Stimulated activated CD4-positive, alpha-beta T cell treated with anti-CD3 and anti-CD28 coated beads, Interleukin-12 subunit alpha, Interleukin-12 subunit beta, amount 100 ng/mL, for 4 hours (primary cell): ENCODE measurements around the gene GGA1.
"Not testable (repeated sequence)": the region's sequence is repeated elsewhere in the genome, so short reads cannot be mapped to it uniquely, and the experiment has no call there.

ENCODE experiments used
- DNase-seq: peaks from one replicate; pipeline ENCODE4 v3.0.0-alpha.2; 2020

GGA1 gene

DNA sequence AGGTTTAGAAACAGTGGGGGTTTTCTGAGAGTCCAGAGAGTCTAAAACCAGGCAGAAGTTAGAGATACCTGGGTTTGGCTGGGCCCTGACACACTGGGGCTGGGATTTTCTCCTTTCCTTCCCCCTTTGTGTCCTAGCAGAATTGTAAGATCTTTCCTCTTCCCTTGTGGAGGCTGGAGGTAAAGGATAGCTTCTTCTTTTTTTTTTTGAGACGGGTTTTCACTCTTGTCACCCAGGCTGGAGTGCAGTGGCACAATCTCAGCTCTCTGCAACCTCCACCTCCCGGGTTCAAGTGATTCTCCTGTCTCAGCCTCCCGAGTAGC is 1.5 kb downstream of the GGA1 start:
- not testable (repeated sequence) for DNase-seq

DNA sequence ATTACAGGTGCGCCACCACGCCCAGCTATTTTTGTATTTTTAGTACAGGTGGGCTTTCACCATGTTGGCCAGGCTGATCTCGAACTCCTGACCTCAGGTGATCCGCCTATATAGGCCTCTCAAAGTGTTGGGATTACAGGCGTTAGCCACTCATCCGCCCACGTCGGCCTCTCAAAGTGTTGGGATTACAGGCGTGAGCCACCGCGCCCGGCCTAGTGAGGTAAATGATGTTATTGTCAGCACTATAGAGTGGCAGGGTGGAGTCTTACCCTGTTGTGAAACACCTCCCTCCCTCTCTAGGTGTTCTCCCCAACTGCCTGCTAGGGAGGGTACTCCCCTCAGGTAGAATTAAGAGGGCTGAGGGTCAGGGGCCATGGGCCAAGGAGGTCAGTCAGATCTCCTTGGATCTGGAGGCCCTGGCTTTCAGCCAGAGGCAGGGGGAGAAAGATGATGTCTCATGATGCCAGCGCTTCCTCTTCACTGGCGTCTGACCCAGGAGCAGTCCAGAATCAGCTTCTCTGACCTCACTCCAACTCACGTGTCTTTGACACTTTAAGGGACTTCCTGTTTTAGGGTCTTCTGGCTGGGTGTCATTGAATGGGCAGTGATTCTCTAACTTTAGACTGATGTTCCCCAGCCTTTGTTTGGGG is 2.0 kb downstream of the GGA1 start:
- no peak for DNase-seq

DNA sequence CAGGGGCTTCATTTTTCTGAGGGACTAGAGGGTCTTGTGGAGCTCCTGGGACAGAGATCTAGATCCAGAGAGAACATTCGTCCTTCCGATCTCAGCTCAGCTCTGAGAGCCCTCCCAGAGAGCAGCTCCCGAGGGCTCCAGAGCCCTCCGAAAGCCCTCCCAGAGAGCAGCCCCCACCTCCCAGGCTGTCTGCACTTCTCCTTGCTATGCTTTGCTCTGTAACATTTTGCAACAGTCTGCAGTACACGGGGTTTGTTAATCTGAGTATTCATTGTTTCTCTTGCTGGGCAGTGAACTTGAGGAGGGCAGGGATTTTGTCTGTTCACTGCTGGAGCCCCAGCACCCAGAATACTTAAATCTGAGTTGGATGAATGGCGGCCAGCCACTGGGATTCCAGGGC is 2.6 kb downstream of the GGA1 start:
- DNase-seq = no peak

DNA sequence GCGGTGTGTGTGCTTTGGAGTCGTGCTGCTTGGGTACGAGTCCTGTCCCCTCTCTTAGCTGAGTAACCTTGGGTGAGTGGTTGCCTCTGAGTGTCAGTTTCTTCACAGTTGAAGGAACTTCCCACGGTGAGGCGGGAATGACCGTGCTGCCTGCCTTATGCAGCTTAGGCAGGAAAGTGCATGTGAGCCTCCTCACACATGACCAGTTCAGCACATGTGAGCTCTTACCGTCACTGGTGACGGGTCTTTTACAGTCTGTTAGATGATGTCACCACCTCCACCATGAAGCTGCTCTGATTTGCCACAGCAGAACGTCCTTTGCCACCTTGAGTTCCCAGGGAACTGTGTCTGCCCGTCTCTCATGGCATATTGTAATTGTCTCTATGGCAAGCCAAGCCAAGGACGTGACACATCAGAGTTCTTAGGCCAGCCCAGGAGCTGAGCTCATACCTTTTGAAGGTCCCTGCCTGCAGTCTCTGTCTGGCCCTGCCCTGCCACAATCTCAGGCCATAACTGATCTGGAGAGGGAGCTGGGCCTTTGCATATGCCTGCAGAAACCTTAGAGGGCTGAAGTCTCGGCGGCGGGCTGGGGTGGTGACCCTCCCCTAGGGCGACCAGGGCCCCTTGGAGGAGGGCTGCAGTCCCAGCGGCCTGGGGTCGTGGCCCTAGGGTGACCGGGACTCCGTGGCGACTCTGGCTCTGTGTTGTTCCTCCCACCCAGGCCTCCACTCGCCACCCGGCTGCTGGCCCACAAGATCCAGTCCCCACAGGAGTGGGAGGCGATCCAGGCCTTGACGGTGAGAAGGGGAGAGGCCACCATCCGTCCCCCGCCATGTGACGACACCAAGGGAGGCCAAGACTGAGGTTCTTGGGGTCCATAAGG is 7.8 kb downstream of the GGA1 start:
- DNase-seq = no peak

DNA sequence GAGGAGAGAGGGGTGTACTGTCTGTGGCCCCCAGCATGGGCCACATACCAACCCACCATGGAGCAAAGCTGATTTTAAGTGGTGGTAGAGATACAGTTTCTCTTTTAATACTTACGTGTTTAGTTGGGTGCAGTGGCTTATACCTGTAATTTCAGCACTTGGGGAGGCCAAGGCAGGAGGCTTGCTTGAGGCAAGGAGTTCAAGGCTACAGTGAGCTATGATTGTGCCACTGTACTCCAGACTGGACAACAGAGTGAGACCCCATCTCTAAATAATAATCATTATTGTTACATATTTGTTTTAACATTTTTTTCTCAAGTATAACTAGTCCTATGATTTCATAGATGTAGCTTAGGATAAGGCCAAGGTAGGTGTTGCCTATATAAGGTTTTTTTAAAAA is 8.8 kb downstream of the GGA1 start:
- no peak for DNase-seq

DNA sequence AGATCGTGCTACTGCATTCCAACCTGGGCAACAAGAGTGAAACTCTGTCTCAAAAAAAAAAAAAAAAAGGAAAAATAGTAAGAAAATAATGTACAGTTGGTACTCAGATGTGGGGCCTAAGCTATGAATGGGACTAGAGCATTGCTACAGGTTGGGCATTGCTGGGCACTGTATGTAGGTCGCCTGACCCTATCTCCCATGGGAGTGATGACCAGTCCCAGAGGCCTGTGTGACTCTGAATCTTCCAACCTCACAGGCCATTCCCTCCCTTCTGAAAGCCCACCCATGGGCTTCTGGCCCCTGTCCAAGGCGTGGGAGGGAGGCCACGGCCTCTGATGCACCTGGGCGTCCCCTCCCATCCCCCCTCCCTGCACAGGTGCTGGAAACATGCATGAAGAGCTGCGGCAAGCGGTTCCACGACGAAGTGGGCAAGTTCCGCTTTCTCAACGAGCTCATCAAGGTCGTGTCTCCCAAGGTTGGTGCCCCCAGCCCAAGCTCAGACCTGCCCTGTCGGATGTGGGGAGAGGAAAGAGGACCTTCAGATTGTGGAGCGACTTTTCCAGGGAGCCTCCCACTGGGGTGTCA is 9.5 kb downstream of the GGA1 start:
- no peak for DNase-seq

DNA sequence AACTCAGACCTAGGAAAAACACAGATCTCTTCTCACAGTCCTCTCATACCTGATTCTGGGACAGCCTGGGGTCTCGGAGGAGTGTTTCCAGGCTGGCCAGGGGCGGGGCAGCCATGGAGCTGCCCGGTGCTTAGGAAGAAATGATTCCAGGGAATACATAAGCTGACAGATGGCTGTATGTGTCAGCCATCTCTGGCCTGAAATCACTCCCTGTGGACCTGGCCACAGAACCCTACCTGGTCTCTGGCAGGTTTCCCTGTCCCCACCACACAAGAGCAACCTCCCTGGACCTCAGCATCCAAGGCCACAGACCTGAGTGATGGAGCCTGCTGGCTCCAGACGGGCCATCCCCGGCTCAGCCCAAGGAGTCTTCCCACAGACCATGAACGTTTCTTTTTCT is 10.0 kb downstream of the GGA1 start:
- DNase-seq = no peak

DNA sequence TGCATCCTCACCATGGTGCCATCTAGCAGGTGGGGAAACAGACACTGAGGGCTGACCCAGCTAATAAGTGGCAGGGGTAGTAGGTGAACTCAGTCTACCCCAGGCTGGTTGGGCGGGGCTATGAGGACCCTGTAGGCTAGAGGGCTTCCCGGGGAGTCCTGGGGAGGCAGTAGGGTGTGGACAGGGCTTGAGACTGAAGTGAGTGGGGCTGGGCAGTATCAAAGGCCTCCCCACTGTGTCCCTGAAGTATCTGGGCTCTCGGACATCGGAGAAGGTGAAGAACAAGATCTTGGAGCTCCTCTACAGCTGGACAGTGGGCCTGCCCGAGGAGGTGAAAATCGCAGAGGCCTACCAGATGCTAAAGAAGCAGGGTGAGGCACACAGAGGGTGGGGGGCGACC is 11.4 kb downstream of the GGA1 start:
- no peak for DNase-seq

DNA sequence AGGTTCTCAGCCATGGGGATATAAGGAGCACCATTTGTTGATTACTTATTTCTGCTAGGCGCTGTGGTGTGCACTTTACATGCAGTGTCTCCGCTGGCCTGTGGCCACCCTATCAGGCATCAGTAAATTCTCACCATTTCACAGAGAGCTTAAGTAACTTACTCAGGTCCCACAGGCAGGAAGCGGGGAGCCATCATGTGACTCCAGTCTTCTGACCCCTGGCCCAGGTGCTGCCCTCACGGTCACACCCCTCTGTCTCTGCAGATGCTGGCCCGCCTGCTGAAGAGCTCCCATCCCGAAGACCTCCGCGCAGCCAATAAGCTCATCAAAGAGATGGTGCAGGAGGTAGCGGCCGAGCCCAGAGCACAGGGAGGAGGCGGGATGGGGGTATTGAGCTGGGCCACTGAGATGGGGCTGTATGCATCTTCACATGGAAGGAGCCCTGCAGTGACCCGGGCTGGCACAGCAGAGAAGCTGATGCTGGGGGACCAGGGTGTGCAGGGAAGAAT is 12.8 kb downstream of the GGA1 start:
- no peak for DNase-seq

DNA sequence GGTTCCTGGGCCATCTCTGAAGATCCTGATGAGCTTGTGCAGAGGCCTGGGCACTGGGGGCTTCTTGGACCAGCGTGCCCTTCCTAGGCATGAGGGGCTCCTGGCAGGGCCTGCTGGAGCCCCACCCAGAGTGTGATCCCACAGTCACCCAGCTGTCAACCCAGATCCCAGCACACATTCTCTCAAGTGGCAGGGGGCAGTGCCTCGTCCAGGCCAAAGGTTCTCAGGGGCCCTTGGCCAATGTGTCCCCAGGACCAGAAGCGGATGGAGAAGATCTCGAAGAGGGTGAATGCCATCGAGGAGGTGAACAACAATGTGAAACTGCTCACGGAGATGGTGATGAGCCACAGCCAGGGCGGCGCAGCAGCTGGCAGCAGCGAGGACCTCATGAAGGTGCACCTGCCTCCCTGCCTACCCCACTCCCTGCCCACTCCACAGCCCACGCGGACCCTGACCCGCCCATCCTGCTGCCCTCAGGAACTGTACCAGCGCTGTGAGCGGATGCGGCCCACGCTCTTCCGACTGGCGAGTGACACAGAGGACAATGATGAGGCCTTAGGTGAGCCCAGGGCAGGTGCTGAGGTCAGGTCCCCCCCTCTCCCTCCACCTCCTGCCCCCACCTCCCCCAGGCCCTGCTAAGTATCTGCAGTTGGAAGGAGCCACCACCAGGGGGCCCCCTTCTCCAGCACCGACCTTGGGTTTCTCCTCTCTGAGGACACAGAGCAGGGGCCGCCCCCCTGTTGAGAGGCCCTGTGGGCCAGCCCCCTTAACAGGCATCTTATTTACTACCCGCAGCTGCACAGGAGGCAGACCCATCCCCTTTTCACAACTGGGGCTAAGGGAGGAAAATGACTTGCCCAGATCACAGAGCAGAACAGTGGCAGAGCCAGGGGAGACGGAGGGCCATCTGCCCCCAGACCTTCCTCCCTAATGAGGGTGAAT is 14.7 kb downstream of the GGA1 start:
- DNase-seq = peak; percentile 70

DNA sequence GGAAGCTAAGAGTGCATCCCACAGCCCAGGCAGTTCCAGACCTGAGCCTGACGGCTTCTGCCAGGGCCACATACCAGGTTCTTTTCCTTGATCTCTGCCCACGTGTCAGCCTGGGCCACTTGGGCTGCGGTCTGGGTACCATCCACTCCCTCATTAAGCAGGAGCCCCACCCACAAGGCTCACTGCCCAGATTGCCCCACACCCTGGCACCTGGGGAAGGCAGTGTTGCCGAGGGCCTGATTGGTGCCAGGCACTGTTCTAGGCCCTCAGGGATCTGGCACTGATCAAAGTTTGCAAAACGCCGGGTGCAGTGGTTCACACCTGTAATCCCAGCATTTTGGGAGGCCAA is 15.4 kb downstream of the GGA1 start:
- no peak for DNase-seq

DNA sequence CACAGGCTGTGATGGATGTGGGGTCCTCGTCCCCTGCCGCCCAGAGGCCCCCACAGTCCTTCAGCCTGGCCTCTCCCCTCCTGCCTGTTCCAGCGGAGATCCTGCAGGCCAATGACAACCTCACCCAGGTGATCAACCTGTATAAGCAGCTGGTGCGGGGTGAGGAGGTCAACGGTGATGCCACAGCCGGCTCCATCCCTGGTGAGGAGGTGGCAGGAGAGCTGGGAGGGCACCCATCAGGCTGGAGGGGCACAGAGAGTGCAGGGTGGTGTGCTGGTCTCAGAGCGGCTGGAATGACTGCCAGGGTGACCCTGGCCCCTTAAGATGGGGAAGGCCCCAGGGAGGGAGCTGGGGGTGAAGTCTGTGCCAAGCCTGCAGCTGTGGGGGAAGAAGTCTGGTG is 16.2 kb downstream of the GGA1 start:
- no peak for DNase-seq

DNA sequence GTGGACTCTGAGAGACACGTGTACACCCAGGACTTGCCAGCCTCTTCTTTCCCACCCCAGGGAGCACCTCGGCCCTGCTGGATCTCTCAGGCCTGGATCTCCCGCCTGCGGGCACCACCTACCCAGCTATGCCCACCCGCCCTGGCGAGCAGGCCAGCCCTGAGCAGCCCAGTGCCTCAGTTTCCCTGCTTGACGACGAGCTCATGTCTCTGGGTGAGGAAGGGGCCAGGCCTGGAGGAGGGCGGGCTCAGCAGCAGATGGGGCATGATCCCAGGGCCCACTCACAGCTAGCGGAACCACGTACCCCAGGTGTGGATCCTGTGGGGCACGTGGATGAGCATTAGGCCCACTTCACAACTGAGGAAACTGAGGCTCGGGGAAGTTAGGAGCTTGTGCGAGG is 17.1 kb downstream of the GGA1 start:
- no peak for DNase-seq

DNA sequence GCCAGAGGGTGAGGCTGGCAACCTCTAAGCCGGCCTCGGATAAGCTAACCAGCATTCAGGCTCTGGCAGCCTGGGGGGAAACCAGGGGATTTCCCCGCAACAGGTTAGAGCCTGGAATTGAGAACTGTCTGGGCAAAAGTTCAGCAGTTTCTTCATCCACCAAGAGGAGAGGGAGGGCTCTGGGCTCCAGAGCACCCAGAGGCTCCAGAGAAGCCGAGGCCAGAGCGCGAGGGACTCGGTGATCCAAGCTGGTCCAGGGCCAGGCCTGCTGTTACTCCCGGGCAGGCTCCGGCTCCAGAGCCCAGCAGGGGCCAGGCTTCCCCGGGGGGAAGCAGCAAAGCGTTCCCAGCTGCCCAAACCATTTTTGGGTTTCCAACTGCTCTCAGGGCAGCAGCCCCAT is 17.5 kb downstream of the GGA1 start:
- DNase-seq = no peak

DNA sequence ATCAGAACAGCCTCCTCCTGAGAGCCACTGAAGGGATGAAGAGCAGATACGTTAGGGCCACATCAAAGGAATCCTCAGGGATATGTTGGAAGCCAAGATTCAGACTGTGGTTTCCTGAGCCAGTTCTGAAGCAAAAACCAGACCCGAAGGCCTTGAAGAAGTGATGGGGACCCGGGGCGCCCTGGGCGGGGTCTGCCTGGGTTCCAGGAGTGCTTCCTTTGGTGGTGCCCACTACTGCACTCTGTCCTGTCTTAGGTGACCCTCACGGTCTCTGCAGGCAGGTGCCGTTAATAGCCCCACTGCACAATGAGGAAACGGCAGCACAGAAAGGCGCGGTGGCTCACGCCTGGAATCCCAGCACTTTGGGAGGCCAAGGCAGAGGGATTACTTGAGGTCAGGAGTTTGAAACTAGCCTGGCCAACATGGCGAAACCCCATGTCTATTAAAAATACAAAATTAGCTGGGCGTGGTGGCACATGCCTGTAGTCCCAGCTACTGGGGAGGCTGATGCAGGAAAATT is 18.0 kb downstream of the GGA1 start:
- DNase-seq = no peak

DNA sequence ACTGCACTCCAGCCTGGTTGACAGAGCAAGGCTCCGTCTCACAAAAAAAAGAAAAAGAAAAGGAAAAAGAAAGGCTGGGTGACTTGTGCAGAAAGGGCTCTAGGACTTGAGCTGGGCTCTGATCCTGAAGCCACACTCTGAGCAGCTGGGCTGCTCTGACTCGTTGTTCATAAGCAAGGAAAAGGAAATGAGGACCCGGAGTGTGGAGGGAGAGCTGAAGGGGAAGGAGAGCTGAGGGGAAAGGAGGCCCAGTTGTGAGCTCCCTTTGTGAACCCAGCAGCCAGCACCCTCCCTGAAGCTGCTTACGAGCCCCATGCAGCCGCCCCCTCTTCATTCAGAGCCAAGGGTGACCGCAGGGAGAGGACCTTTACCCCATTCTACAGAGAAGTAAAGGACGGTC is 18.5 kb downstream of the GGA1 start:
- no peak for DNase-seq

DNA sequence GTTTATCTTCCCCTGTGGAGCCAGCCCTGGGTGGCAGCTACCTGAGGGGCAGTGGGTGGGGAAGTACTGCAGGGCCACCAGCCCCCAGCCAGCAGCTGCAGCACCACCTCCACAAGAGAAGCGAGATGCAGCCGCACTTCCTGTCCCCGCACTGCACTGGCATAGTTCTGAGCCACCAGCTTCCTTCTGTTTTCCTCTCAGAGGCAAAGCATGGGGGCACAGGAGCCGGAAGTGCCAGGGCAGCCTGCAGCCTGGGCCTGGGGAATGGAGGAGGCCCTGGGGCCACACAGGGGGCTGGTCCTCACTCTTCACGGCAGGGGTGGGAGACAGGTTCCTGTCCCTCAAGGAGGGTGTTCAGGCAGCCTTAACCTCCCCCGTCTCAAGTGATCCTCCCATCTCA is 18.9 kb downstream of the GGA1 start:
- DNase-seq = no peak

DNA sequence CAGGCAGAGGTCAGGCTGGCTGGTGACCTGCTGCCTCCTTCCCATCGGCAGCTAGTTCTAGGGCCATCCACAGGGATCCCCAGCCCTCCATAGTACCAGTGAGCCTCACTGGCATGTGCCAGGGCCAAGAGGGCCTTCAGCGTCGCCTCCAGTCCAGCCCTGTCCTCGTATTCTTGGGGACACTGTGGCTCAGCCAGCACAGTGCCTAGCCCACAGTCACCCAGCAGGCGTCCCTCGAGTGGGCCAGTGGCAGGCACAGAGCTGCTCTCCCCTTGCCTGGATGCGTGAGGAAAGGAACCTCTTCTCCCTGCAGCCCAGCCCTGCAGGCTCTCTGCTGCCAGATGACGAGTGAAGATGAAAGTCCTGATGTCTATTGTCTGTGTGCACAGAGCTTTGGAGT is 20.2 kb downstream of the GGA1 start:
- DNase-seq = no peak

DNA sequence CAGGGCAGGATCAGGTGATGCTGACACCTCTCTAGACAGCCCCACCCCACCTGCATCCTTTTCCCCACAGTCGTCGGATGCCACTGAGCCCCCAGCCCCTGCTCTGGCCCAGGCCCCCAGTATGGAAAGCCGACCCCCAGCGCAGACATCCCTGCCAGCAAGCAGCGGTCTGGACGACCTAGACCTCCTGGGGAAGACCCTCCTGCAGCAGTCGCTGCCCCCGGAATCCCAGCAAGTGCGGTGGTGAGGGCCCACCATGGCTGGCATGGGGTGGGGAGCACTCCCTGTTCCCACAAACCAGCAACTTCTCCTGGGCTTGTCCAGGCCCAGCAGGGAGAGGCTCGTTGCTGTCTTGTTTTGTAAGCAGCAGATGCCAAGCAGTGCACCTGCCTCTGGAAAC is 21.3 kb downstream of the GGA1 start:
- no peak for DNase-seq

DNA sequence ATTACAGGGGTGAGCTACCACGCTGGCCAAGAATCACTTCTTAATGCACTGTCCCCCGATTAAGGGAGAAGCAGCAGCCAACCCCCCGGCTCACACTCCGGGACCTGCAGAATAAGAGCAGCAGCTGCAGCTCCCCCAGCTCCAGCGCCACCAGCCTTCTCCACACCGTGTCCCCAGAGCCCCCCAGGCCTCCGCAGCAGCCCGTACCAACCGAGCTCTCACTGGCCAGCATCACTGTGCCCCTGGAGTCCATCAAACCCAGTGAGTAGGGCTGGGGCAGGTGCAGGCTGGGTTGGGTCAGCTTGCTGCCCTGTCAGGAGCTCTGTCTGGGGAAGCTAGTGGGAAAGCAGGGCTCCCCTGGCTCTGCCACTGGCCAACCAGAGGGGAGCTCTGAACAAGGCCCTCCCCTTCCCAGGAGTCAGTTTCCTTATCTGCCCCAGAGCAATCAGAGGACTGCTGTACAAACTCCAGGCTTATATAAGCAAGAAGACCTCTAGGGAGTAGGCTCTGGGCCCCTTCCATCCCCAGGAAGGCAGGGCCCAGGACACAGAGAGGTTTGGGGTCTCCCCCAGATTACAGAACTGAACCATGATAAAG is 22.3 kb downstream of the GGA1 start:
- no peak for DNase-seq

DNA sequence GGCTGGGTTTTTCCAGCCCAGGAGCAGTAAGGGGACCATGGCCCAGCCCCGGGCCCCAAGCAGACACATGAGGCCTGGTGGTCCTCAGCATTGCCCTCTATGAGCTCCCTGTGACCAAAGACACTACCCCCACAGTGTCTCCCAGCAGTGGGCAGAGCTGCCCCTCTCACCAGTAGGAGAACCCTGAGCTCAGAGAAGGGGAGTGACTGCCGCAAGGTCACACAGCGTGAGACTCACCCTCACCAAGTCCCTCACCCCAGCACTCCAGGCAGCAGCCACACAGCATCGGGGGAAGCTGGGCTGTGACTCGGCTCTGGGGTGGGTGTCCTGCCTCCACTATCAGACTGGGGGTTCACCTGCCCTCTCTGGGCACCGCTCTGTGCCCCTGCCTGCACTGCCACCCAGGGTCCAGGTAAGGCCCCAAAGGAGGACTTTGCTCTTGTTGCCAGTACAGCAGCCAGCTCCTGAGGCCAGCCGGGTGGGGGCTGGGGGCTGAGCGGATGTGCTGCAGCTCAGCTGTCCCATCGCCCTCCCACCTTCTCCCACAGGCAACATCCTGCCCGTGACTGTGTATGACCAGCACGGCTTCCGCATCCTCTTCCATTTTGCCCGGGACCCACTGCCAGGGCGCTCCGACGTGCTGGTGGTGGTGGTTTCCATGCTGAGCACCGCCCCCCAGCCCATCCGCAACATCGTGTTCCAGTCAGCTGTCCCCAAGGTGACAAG is 23.0 kb downstream of the GGA1 start:
- DNase-seq = no peak
